Stimulated activated CD4-positive, alpha-beta T cell treated with anti-CD3 and anti-CD28 coated beads, TNF-alpha, amount 100 ng/mL, for 1 hour (primary cell): ENCODE measurements around the gene SLC5A4.
"Not testable (repeated sequence)": the region's sequence is repeated elsewhere in the genome, so short reads cannot be mapped to it uniquely, and the experiment has no call there.

ENCODE experiments used
- DNase-seq, 3 donors: peaks; one replicate each; pipeline ENCODE4 v3.0.0-alpha.2; 2020; ENCODE audit warnings: low read depth in 3 of 3, low spot score in 1 of 3

Gene SLC5A4

GRCh38 chr22:32202161-32202538 lies 53.0 kb downstream of the SLC5A4 start:
- DNase-seq = no peak

DNA sequence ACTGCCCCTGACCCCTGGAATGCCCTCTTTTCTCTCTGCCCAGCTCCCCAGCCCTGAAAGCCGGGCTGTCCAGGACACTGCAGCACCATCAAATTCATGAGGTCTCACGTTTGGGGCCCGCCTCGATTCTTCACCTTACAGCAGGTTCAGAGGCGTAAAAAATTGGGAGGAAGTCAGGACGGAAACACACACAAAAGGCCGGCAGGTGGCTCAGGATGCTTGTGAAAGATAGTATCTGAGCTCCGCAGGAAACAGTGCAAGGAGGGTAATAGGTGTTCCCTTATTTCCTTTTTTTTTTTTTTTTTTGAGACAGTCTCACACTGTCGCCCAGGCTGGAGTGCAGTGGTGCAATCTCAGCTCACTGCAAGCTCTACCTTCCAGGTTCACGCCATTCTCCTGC lies 54.4 kb downstream of the SLC5A4 start:
- DNase-seq = no peak

GRCh38 chr22:32199961-32200360 lies 55.2 kb downstream of the SLC5A4 start:
- no peak for DNase-seq

DNA sequence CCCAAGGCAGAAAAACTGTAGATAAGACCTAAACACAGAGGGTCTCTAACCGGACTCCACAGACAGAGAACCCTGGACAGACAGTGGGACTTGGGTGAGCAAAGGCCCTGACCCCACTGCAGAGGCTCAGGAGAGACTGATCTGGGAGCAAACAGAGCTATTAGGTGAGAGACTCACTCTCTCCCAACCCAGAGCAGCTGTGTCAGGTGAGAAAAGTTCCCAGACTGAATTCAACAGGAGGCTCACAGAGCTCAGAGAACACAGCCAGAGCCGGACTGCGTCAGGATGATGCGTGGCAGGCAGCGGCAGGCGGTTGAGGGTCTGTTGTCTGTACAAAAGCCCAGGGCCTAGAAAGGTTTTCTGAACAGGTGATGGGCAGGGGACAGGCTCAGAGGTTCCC lies 55.8 kb downstream of the SLC5A4 start:
- no peak for DNase-seq

- not testable (repeated sequence) for DNase-seq
Observed at GRCh38 chr22:32197553-32198226, 57.5 kb downstream of the SLC5A4 start.

GRCh38 chr22:32195900-32196299 lies 59.2 kb downstream of the SLC5A4 start:
- not testable (repeated sequence) for DNase-seq

DNA sequence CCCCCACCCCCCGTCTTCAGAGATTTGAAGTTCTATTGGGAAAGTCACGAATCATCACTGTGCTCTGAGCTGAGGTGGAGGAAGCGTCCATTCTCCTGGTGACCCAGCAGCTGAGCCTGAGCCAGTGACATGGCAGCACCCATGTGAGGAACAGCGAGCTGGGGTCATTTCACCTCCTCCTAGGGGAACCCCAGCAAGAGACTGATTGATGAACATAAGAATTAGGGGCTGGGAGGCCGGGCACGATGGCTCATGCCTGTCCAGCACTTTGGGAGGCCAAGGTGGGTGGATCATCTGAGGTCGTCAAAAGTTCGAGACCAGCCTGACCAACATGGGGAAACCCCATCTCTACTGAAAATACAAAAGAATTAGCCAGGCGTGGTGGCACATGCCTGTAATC lies 61.8 kb downstream of the SLC5A4 start:
- not testable (repeated sequence) for DNase-seq

GRCh38 chr22:32191021-32191420 lies 64.1 kb downstream of the SLC5A4 start:
- not testable (repeated sequence) for DNase-seq

- DNase-seq = no peak
Observed at GRCh38 chr22:32185821-32186220, 69.3 kb downstream of the SLC5A4 start.

DNA sequence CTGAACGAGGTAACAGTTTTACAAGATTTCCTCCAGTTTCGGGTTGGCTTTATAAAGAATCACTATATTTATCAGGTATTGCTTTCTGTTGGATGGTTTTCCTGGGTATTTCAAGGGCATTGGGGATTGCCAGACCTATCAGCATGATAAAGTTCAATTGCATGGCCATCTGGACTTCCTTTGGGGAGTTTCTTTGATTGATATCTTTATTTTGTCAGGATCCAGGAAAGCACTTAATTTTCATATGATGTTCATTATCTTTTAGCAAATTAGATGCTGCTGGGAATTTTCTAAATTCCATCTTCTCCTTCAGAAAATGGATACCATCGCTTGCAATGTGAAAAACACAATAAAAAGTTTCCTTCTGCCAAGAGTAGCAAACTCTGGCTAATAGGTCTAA lies 71.5 kb downstream of the SLC5A4 start:
- DNase-seq = no peak

DNA sequence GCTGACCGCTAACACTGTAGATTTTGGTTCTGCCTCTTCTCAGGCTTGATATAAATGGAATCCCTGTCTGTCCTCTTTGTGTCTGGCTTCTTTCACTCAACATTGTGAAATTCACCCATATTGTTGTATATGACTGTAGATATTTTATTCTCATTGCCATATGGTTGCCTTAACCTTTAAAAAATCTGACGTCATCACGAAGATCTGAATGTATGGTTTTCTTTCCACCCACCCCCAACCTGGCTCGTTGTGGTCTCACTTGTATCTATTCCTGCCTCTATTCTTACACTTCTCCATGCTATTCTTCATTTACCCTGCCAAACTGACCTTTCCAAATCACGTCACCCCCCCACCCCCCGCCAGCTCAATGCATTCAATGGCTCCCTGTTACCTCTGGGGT lies 74.1 kb downstream of the SLC5A4 start:
- no peak for DNase-seq

- DNase-seq = no peak
Observed at GRCh38 chr22:32177221-32177765, 77.9 kb downstream of the SLC5A4 start.

GRCh38 chr22:32175683-32176644 lies 79.2 kb downstream of the SLC5A4 start:
- DNase-seq = no peak

GRCh38 chr22:32175115-32175514 lies 80.0 kb downstream of the SLC5A4 start:
- DNase-seq = no peak
